DLD1 (cell line): ENCODE results near the gene ARSK.

Experiments used
- in situ Hi-C: cut with HindIII; loops from 2 replicates; pipeline ENCODE4 v1.10.0; 2017; ENCODE audit warnings: low sequenced_read_pairs

Gene ARSK

GRCh38 chr5:95563367-95563766, 8.5 kb downstream of the ARSK start:
- in situ Hi-C loops = no loop called here

DNA sequence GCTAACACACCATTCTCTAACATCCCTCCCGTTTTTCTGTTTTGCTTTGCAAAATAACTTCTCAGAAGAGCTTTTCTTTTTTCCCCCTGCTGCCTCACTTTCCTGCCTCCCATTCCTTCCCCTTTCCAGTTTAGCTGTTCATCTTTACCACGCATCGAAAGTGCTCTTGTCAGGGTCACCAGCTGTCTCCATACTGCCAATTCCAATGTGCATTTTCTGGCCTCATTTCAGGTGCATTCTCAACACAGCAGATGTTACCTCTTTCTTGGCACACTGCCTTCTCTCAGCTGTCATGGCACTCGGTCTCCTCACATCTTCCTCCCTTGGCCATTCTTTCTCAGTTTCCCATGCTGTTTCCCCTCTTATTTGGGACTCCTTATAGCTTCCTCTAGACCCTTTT, 9.5 kb downstream of the ARSK start:
- in situ Hi-C loops = no loop called here

DNA sequence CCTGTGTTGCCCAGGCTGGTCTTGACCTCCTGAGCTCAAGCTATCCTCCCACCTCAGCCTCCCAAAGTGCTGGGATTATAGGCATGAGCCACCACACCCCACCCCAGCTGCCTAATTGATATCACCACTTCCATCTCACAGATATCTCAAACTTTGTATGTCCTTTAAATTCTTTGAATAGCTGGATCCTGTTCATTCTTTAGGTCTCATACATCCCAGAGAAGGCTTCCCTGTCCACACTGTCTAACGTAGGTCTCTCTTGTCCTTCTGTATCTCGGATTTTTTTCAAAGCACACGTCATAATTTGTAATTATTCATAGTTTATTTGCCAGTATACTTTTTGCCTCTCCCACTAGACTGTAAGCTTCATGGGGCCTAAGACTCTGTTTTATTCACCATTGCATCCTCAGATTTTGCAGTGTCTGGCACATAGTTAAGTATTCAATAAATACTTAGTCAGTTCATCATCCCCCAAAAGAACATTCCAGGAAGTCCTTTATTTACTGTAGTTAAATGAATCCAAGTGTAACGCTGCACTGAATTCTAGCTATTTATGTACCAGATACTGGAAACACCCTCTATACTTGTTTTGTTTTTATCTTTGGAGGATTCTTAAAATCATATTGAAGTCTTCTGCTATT, 10.5 kb downstream of the ARSK start:
- in situ Hi-C loops = no loop called here

- in situ Hi-C loops = no loop called here
These were observed 17.1 kb downstream of the ARSK start for GRCh38 chr5:95572016-95572415.

DNA sequence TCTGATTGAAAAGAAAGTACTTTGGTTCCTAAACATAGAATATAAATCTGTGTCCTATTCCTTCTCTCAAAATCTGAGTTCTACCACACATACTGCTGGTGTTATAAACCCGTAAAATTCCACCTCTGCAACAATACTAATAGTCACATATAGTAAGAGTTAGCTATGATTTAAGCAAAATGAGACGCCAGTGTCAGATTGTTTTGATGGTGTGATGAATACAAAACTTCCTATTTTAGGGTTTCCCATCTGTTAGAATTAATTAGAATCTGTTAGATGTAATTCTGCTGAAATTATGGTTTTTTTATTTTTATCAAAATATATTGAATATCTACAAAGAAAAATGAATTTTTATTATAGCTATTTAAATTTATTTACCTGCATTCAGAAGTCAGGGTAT, 26.7 kb downstream of the ARSK start:
- in situ Hi-C loops = no loop called here

GRCh38 chr5:95583992-95584391, 29.1 kb downstream of the ARSK start:
- in situ Hi-C loops = no loop called here

DNA sequence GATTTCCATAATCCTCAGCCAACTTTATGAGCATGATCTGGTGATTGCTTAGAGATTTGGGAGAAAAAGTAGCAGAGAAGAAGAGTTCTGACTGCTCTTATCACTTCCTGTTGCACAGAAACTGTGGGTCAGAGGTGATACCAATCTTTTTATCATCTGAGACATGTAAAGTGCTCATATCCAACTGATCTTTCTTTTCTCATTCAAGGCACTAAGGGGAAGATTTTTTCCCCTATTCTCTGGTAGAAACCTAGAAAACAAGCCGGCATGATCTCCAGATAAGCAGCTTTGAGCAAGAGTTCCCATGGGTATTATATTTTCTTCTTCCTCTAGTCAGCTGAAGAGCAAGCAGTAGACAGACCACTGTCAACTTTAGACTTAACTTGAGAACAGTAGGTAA, 36.0 kb downstream of the ARSK start:
- in situ Hi-C loops = no loop called here

- in situ Hi-C loops = no loop called here
These were observed 36.6 kb downstream of the ARSK start for GRCh38 chr5:95591490-95591901.

DNA sequence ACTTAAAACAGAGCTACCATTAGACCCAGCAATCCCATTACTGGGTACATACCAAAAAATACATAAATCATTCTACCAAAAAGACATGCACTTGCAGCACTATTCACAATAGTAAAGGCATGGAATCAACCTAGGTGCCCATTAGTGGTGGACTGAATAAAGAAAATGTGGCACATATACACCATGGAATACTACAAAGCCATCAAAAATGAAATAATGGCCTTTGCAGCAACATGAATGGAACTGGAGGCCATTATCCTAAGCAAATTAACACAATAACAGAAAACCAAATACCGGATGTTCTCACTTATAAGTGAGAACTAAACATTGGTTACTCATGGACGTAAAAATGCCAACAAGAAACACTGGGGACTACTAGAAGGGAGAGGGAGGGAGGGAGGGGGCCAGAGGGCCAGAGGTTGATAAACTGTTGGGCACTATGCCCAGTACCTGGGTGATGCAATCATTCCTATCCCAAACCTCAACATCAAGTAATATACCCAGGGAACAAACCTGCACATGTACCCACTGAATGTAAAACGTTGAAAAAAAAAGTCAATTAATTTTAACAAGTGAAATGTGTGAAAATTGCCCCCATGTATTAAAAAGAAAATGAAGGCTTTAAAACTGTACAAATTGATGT, 40.5 kb downstream of the ARSK start:
- in situ Hi-C loops = no loop called here

- in situ Hi-C loops = no loop called here
These were observed 44.4 kb downstream of the ARSK start for GRCh38 chr5:95599252-95599651.

GRCh38 chr5:95600557-95600956, 45.7 kb downstream of the ARSK start:
- in situ Hi-C loops = no loop called here

DNA sequence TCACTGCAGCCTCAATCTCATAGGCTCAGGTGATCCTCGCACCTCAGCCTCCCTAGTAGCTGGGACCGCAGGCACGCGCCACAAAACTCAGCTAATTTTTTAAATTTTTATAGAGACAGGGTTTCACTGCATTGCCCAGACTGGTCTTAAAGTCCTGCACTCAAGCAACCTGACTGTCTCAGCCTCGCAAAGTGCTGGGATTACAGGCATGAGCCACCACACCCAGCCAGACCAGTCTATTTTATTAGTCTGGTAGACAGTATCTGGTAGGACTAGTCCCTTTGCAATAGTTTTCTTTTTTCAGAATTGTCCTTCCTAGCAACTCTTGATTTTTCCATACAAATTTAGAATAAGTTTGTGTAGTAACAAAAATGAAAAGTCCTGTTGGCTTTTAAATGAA, 50.9 kb downstream of the ARSK start:
- in situ Hi-C loops = no loop called here

DNA sequence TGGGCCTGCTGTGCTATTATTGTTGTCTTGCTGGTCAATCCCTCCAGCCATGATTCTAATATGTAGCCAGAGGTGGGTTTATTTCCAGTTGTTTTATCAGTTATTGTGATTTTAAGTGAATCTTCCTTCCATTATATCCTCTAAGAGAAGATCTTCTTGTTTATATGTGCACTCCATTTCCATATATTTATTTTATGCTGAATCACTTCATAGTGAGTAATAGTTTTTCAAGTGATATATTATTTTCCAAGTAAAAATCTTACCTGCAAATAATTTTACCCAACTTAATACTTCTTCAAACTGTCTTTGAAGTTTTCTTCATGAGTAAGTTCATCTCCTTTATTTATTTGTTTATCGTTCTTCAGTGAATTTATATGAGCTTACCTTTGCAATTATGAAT, 51.5 kb downstream of the ARSK start:
- in situ Hi-C loops = no loop called here

- in situ Hi-C loops = no loop called here
These were observed 54.8 kb downstream of the ARSK start for GRCh38 chr5:95609711-95610110.

GRCh38 chr5:95610546-95610945, 55.6 kb downstream of the ARSK start:
- in situ Hi-C loops = no loop called here

DNA sequence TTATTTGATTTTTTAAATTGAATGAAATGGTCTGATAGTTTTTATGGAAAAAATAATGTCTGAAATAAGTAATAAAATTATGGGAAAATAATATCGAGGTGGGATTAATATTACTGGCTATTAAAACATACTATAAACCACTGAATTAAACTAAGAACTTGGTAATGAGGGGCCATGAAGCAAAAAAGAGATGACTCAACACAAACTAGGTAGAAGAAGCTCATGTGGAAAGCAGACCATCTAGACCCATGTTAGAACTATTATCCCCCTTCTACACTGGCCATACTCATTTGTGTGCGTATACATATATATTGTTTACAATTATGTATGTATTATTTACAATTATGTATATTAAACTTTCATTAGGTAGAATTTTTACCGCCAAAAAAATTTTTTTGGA, 56.5 kb downstream of the ARSK start:
- in situ Hi-C loops = no loop called here

- in situ Hi-C loops = no loop called here
These were observed 58.6 kb downstream of the ARSK start for GRCh38 chr5:95613514-95613913.

- in situ Hi-C loops = no loop called here
These were observed 60.2 kb downstream of the ARSK start for GRCh38 chr5:95615164-95615467.

DNA sequence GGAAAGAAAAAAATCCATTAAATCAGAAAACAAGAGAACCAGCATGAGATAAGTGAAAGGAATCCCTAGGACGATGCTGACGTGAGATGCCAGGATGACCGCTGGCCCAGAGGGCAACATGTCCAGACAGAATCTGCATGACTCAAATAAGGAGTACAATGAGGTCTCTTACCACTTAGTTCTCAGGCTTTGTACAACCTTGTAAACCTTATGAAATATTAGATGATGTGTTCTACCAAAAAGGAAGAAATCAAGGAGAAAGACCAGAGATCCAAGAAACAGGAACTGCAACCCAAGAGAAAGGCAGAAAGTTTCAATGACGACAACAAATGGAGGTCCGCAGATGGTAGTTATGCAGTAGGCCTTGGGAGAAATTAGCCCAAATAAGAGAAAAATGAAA, 62.2 kb downstream of the ARSK start:
- in situ Hi-C loops = no loop called here

GRCh38 chr5:95619096-95619495, 64.2 kb downstream of the ARSK start:
- in situ Hi-C loops = no loop called here

DNA sequence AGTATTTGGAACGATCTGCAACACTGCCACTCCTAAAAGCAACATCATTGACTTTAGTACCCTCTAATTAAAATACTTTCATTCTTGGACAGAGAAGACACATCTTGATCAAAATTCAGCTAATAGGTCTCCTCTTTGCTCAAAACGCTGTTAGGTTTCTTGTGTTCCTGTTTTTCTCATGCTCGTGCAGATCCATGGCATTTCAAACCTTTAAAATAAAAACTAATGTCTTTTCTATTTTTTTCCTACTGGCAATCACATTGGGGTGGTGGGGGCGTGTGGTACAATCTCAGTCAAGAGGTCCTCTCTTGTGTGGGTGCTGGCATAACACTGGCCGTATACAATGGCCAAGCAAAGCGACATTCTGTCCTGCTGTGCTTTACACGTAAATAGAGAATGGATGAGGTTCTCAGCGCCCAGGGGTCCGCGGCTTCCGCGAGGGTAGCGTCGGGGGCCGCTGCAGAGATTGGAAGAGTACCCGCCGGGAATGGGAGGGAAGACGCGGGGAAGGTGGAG, 64.7 kb downstream of the ARSK start:
- in situ Hi-C loops = no loop called here

- in situ Hi-C loops = no loop called here
These were observed 65.3 kb downstream of the ARSK start, which contains the start of gene GPR150 for GRCh38 chr5:95620030-95620869. Gene GPR150 (plus strand): TSS chr5:95620087. CDS start chr5:95620276, 189 bp downstream.
